HEK293T (cell line): ENCODE measurements around the gene SHF.
"Not testable (repeated sequence)": the region's sequence is repeated elsewhere in the genome, so short reads cannot be mapped to it uniquely, and the experiment has no call there.

Experiments used
- CTCF ChIA-PET: fragments of 350-600 bp; formaldehyde crosslinking; extraction: SDS; loops from one replicate; lab custom pipeline; 2021; ENCODE audit warnings: antibody characterized with exemption, inconsistent platforms; lab: Yijun Ruan, JAX
- POLR2A ChIA-PET: fragments of 350-600 bp; formaldehyde crosslinking; extraction: SDS; loops from one replicate; lab custom pipeline; 2020; ENCODE audit warnings: antibody characterized with exemption, inconsistent platforms; lab: Yijun Ruan, JAX
- DNase-seq: peaks from one replicate; pipeline ENCODE4 v3.0.0; 2012; ENCODE audit warnings: mixed read lengths; ENCODE audit errors: extremely low spot score
- ARNT ChIP-seq: fragments of 450-650 bp; IDR thresholded peaks from 2 replicates; pipeline ENCODE4 v1.6.1; 2017; ENCODE audit warnings: mild to moderate bottlenecking
- BHLHE40 ChIP-seq: fragments of 450-650 bp; IDR thresholded peaks from 2 replicates; pipeline ENCODE4 v1.6.1; 2016; ENCODE audit warnings: mild to moderate bottlenecking, moderate library complexity, borderline replicate concordance
- CTBP1 ChIP-seq: fragments of 450-650 bp; IDR thresholded peaks from 2 replicates; pipeline ENCODE4 v1.6.1; 2016; ENCODE audit warnings: borderline replicate concordance
- ELF4 ChIP-seq: fragments of 450-650 bp; IDR thresholded peaks from 2 replicates; pipeline ENCODE4 v1.6.1; 2017; ENCODE audit warnings: antibody characterized with exemption
- FOXA1 ChIP-seq: fragments of 450-650 bp; IDR thresholded peaks from 2 replicates; pipeline ENCODE4 v1.6.1; 2016; ENCODE audit warnings: mild to moderate bottlenecking
- FOXK2 ChIP-seq: fragments of 450-650 bp; IDR thresholded peaks from 2 replicates; pipeline ENCODE4 v1.6.1; 2016; ENCODE audit warnings: mild to moderate bottlenecking
- FOXM1 ChIP-seq: fragments of 450-650 bp; IDR thresholded peaks from 2 replicates; pipeline ENCODE4 v1.6.1; 2017; ENCODE audit warnings: mild to moderate bottlenecking, borderline replicate concordance
- HDGF ChIP-seq: fragments of 450-650 bp; IDR thresholded peaks from 2 replicates; pipeline ENCODE4 v1.6.1; 2017; ENCODE audit warnings: antibody characterized with exemption, borderline replicate concordance
- L3MBTL2 ChIP-seq: fragments of 450-650 bp; conservative IDR thresholded peaks from 2 replicates; pipeline ENCODE4 v1.6.1; 2016; ENCODE audit warnings: mild to moderate bottlenecking
- LEF1 ChIP-seq: fragments of 450-650 bp; IDR thresholded peaks from 2 replicates; pipeline ENCODE4 v1.6.1; 2017; ENCODE audit warnings: mild to moderate bottlenecking, borderline replicate concordance
- NFRKB ChIP-seq: fragments of 450-650 bp; IDR thresholded peaks from 2 replicates; pipeline ENCODE4 v1.6.1; 2016; ENCODE audit warnings: mild to moderate bottlenecking, moderate library complexity
- PKNOX1 ChIP-seq: fragments of 450-650 bp; IDR thresholded peaks from 2 replicates; pipeline ENCODE4 v1.6.1; 2016
- SP1 ChIP-seq: fragments of 450-650 bp; IDR thresholded peaks from 2 replicates; pipeline ENCODE4 v1.6.1; 2017
- SUZ12 ChIP-seq: fragments of 450-650 bp; IDR thresholded peaks from 2 replicates; pipeline ENCODE4 v1.6.1; 2016; ENCODE audit warnings: mild to moderate bottlenecking
- TARDBP ChIP-seq: fragments of 450-650 bp; IDR thresholded peaks from 2 replicates; pipeline ENCODE4 v1.6.1; 2016
- ZNF384 ChIP-seq: fragments of 450-650 bp; IDR thresholded peaks from 2 replicates; pipeline ENCODE4 v1.6.1; 2016

SHF gene

GRCh38 chr15:45137703-45138102 is 50.1 kb downstream of the SHF start:
- DNase-seq: no peak
- ChIA-PET POLR2A (no interaction called here), CTCF (no interaction called here)
- no peak for TF ChIP-seq ARNT
- TF ChIP-seq FOXA1: no peak
- no peak for TF ChIP-seq SP1
- TF ChIP-seq HDGF: no peak
- no peak for TF ChIP-seq SUZ12
- TF ChIP-seq ELF4: no peak
- no peak for TF ChIP-seq BHLHE40
- no peak for TF ChIP-seq LEF1
- TF ChIP-seq TARDBP: no peak
- TF ChIP-seq ZNF384: no peak
- TF ChIP-seq L3MBTL2: no peak
- no peak for TF ChIP-seq FOXM1

GRCh38 chr15:45136378-45136764 is 51.4 kb downstream of the SHF start:
- ChIA-PET POLR2A (no interaction called here), CTCF (no interaction called here)
- no peak for DNase-seq
- TF ChIP-seq CTBP1 (no peak), SP1 (no peak), NFRKB (no peak), L3MBTL2 (no peak), ELF4 (no peak), FOXK2 (no peak), FOXA1 (no peak), ARNT (no peak), TARDBP (no peak), BHLHE40 (no peak), HDGF (no peak), FOXM1 (no peak)

- POLR2A ChIA-PET, DNase-seq, CTCF ChIA-PET: not testable (repeated sequence)
Measured at GRCh38 chr15:45135705-45136377, 51.9 kb downstream of the SHF start.

- ChIA-PET CTCF (no interaction called here), POLR2A (no interaction called here)
- TF ChIP-seq SP1 (no peak), TARDBP (no peak), LEF1 (no peak), NFRKB (no peak), FOXM1 (no peak), CTBP1 (no peak), HDGF (no peak), SUZ12 (no peak), L3MBTL2 (no peak), ZNF384 (no peak), FOXA1 (no peak), ELF4 (no peak), ARNT (no peak), PKNOX1 (no peak), BHLHE40 (no peak)
- DNase-seq: no peak
Measured at GRCh38 chr15:45134682-45135604, 52.8 kb downstream of the SHF start.

GRCh38 chr15:45134046-45134445 is 53.7 kb downstream of the SHF start:
- no peak for DNase-seq
- ChIA-PET CTCF (no interaction called here), POLR2A (no interaction called here)
- TF ChIP-seq L3MBTL2 (no peak), FOXA1 (no peak)

GRCh38 chr15:45133561-45133920 is 54.2 kb downstream of the SHF start:
- CTCF ChIA-PET: no interaction called here
- no peak for DNase-seq
- POLR2A ChIA-PET: no interaction called here

GRCh38 chr15:45132844-45133560 is 54.8 kb downstream of the SHF start:
- TF ChIP-seq ZNF384 (no peak), ELF4 (no peak), FOXA1 (no peak), L3MBTL2 (no peak), PKNOX1 (no peak), TARDBP (no peak), SUZ12 (no peak), HDGF (no peak), NFRKB (no peak), FOXK2 (no peak), SP1 (no peak), FOXM1 (no peak), ARNT (no peak), CTBP1 (no peak), BHLHE40 (no peak), LEF1 (no peak)
- ChIA-PET POLR2A (no interaction called here), CTCF (interaction anchor here (0.7 kb wide), 1 partner anchor 15 kb away, joined by 3 read pairs; no protein-coding TSS in a partner anchor)
- DNase-seq: no peak

More at GRCh38 chr15:45133561-45133920, 54.2 kb downstream of the SHF start:
- TF ChIP-seq SUZ12 (no peak), LEF1 (no peak), FOXM1 (no peak), ARNT (no peak), CTBP1 (no peak), SP1 (no peak), ELF4 (no peak), TARDBP (no peak)
